Measurements from ENCODE around the gene PRKCE. TPM values are rescaled to one million over a fixed set of nuclear protein-coding genes. Genes with fewer than 3 reads are reported as not detected.

The PRKCE gene
- total and polyA plus RNA-seq, 11 donors: 4.1 to 22.3 (median 16.2) TPM

GRCh38 chr2:46098621-46099062 is 447.2 kb downstream of the PRKCE start:
- intact Hi-C loops (cut with DNase I): loop anchor here in 2 of 10 donors (10.0 kb wide), 2 partner anchors 176 to 196 kb away; partner anchors contain the start of gene EPAS1 (in 1 of the 2)
- TF ChIP-seq POLR2A (IDR thresholded peaks at IDR 0.05): no peak
- no peak for TF ChIP-seq CTCF (IDR thresholded peaks at IDR 0.05)
- no peaks in the 10 kb centered on the region for H3K27me3 ChIP-seq
- peaks cover 0 to 18% (median 0%) of the 10 kb centered on the region in 12 donors for H3K9me3 ChIP-seq
- H3K36me3 ChIP-seq: no peaks in the 10 kb centered on the region
- H3K4me3 ChIP-seq: no peak overlapping the region
- H3K27ac ChIP-seq: peak overlapping the region in 11 of 12 donors; percentile 13 to 88 (median 82)
- ATAC-seq (no peak), DNase-seq (no peak)
- WGBS, 4 donors: 69 to 89% (median 80%) methylated on average over 1 of the region's 1 CpG
- peaks cover 0 to 42% (median 19%) of the 10 kb centered on the region in 12 donors for H3K4me1 ChIP-seq

GRCh38 chr2:46101557-46102220 is 450.2 kb downstream of the PRKCE start:
- intact Hi-C loops (cut with DNase I): no loop called here

GRCh38 chr2:46106690-46107089 is 455.2 kb downstream of the PRKCE start:
- intact Hi-C loops (cut with DNase I): no loop called here
- no peak for ATAC-seq
- TF ChIP-seq POLR2A (IDR thresholded peaks at IDR 0.05) (no peak), CTCF (IDR thresholded peaks at IDR 0.05) (no peak)

More at GRCh38 chr2:46101557-46102220, 450.2 kb downstream of the PRKCE start:
- Histone ChIP-seq H3K27me3 (no peaks in the 10 kb centered on the region), H3K4me3 (no peak overlapping the region), H3K36me3 (peaks cover 0 to 11% (median 0%) of the 10 kb centered on the region in 9 donors), H3K9me3 (peaks cover 0 to 31% (median 5%) of the 10 kb centered on the region in 12 donors), H3K4me1 (peaks cover 0 to 27% (median 16%) of the 10 kb centered on the region in 12 donors), H3K27ac (no peak overlapping the region)
- no peak for DNase-seq
- TF ChIP-seq POLR2A (IDR thresholded peaks at IDR 0.05) (no peak), CTCF (IDR thresholded peaks at IDR 0.05) (no peak)
- WGBS, 4 donors: 80 to 98% (median 90%) methylated on average over 9 of the region's 9 CpGs
- no peak for ATAC-seq

GRCh38 chr2:46114996-46115395 is 463.5 kb downstream of the PRKCE start:
- Histone ChIP-seq H3K9me3 (peaks cover 0 to 2% (median 0%) of the 10 kb centered on the region in 12 donors), H3K4me3 (no peak overlapping the region), H3K27ac (no peak overlapping the region), H3K36me3 (no peaks in the 10 kb centered on the region), H3K27me3 (no peaks in the 10 kb centered on the region), H3K4me1 (peaks cover 0 to 45% (median 36%) of the 10 kb centered on the region in 12 donors)
- no peak for DNase-seq
- intact Hi-C loops (cut with DNase I): loop anchor here in 2 of 10 donors (5.0 to 10.0 kb wide), 2 partner anchors 48 to 50 kb away; no protein-coding TSS in a partner anchor
- no peak for TF ChIP-seq POLR2A (IDR thresholded peaks at IDR 0.05)
- no peak for TF ChIP-seq CTCF (IDR thresholded peaks at IDR 0.05)
- WGBS, 4 donors: 86 to 96% (median 93%) methylated on average over 2 of the region's 2 CpGs
- no peak for ATAC-seq

More at GRCh38 chr2:46106690-46107089, 455.2 kb downstream of the PRKCE start:
- no peak overlapping the region for H3K27ac ChIP-seq
- H3K4me1 ChIP-seq: no peaks in the 10 kb centered on the region
- H3K4me3 ChIP-seq: no peak overlapping the region
- H3K9me3 ChIP-seq: peaks cover 0 to 31% (median 5%) of the 10 kb centered on the region in 12 donors
- DNase-seq: no peak
- peaks cover 0 to 11% (median 0%) of the 10 kb centered on the region in 9 donors for H3K36me3 ChIP-seq
- no peaks in the 10 kb centered on the region for H3K27me3 ChIP-seq
- WGBS, 4 donors: 0 to 100% (median 97%) methylated on average over 2 of the region's 2 CpGs
